Neutrophil (primary cell): Measurements from ENCODE around the gene NR4A3.
A peak's percentile ranks its signal among the peaks of the same experiment; 100 is the strongest.

ENCODE experiments used
- H3K27ac ChIP-seq: fragments of 200-600 bp; sonication (generic); 2 replicates; pipeline ENCODE4 v1.5.1; 2016; ENCODE audit warnings: mild to moderate bottlenecking, moderate library complexity
- H3K27me3 ChIP-seq: fragments of 200-600 bp; sonication (generic); 2 replicates; pipeline ENCODE4 v1.6.0; 2016; ENCODE audit warnings: mild to moderate bottlenecking
- H3K36me3 ChIP-seq: fragments of 200-600 bp; sonication (generic); 2 replicates; pipeline ENCODE4 v1.5.1; 2017
- H3K4me1 ChIP-seq, 2 experiments: fragments of 200-600 bp in 1 of 2; sonication (generic) in 1 of 2; 1 replicate in 1 of 2; 2 replicates in 1 of 2; pipeline versions ENCODE4 v1.5.1 to v1.6.1; 2013 to 2016; ENCODE audit warnings: low read depth in 1 of 2, low read length in 1 of 2, mild to moderate bottlenecking in 1 of 2, moderate library complexity in 1 of 2; ENCODE audit not compliant: control insufficient read depth in 1 of 2, insufficient read depth in 1 of 2
- H3K4me3 ChIP-seq, 2 experiments: fragments of 200-600 bp in 1 of 2; sonication (generic) in 1 of 2; 1 replicate in 1 of 2; 2 replicates in 1 of 2; pipeline ENCODE4 v1.5.1; 2013 to 2016; ENCODE audit warnings: low read depth in 1 of 2, low read length in 1 of 2, mild to moderate bottlenecking in 1 of 2, moderate library complexity in 1 of 2
- H3K9me3 ChIP-seq: fragments of 200-600 bp; sonication (generic); 2 replicates; pipeline ENCODE4 v1.5.1; 2016
- TF ChIP-seq, protein P1 (sequence below): fragments of 200-600 bp; sonication (generic); IDR thresholded peaks from 2 replicates; pipeline ENCODE4 v1.5.1; 2016; ENCODE audit warnings: antibody characterized with exemption

NR4A3 gene

DNA sequence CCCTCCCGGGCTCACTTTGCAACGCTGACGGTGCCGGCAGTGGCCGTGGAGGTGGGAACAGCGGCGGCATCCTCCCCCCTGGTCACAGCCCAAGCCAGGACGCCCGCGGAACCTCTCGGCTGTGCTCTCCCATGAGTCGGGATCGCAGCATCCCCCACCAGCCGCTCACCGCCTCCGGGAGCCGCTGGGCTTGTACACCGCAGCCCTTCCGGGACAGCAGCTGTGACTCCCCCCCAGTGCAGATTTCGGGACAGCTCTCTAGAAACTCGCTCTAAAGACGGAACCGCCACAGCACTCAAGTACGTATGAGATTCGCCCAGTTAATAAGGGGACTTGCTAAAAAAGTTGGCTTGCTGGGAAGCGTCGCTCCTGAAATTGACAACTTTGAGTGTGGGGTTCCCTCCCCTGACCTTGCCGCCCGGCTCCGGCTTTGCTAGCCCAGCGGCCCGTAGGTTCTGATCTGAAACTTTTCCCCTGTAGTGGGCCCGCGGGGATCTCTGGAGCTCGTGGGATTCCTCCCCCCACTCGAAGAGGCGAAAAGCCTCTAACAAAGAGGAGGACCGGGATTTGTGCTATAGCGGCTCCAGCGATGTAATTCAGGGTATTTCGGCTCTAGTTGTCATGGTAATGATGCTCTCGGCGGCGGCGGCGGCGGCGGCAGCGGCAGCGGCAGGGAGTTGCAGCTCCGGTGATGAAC lies 572 bp downstream of the NR4A3 start:
- Histone ChIP-seq H3K27ac (peak overlapping the region; percentile 95), H3K4me1 (peaks cover 71 to 75% of the 10 kb centered on the region in 2 experiments), H3K27me3 (peaks cover 54% of the 10 kb centered on the region), H3K4me3 (peak overlapping the region; percentile 78 to 99), H3K9me3 (no peaks in the 10 kb centered on the region), H3K36me3 (no peaks in the 10 kb centered on the region)
- TF ChIP-seq, protein P1, sequence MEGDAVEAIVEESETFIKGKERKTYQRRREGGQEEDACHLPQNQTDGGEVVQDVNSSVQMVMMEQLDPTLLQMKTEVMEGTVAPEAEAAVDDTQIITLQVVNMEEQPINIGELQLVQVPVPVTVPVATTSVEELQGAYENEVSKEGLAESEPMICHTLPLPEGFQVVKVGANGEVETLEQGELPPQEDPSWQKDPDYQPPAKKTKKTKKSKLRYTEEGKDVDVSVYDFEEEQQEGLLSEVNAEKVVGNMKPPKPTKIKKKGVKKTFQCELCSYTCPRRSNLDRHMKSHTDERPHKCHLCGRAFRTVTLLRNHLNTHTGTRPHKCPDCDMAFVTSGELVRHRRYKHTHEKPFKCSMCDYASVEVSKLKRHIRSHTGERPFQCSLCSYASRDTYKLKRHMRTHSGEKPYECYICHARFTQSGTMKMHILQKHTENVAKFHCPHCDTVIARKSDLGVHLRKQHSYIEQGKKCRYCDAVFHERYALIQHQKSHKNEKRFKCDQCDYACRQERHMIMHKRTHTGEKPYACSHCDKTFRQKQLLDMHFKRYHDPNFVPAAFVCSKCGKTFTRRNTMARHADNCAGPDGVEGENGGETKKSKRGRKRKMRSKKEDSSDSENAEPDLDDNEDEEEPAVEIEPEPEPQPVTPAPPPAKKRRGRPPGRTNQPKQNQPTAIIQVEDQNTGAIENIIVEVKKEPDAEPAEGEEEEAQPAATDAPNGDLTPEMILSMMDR: peak; percentile 27

DNA sequence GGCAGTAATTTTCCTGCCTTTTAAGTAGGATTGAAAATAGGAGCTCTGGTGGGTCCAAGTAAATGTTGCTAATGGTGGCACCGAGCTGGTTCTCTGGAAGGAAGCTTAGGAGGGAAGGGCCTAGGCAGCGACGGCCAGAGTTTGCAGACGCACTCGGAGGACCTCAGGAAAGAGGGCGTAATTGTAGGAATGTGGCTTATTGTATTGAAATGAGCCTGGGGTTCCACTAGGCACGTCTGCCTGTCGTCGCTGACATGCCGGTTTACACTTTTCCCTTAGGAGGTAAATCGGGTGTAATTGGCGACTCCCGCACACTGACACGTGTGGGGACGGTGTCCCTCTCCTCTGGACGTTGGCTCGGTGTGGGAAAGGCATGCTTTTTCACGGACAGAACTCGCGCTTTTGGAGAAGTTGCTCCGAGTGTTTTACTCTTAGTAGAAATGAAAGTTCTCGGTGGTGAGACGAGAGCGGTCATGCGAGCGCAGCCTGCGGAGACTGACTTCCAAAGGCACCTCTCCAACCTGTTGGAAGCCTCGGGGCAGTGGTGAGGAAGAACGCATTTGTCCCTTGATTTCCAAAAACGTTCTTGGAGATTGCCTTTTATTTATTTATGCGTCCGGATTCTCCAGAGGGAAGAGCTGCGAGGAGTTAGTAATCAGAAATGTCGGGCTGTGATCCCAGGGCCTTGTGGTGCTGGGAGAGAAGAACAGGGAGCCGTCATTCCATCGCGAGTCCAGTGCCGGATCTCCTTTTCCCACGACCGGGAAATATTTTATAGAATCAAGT lies 1.3 kb downstream of the NR4A3 start:
- Histone ChIP-seq H3K36me3 (no peaks in the 10 kb centered on the region), H3K27me3 (peaks cover 62% of the 10 kb centered on the region), H3K4me3 (peak overlapping the region; percentile 78 to 99), H3K9me3 (no peaks in the 10 kb centered on the region), H3K27ac (peak overlapping the region; percentile 95), H3K4me1 (peaks cover 71 to 75% of the 10 kb centered on the region in 2 experiments)
- TF ChIP-seq, protein P1: no peak

GRCh38 chr9:99823681-99824377 lies 2.1 kb downstream of the NR4A3 start:
- TF ChIP-seq, protein P1: no peak
- peaks cover 66 to 82% of the 10 kb centered on the region in 2 experiments for H3K4me1 ChIP-seq
- H3K4me3 ChIP-seq: peak overlapping the region; percentile 78 to 99
- no peaks in the 10 kb centered on the region for H3K36me3 ChIP-seq
- no peaks in the 10 kb centered on the region for H3K9me3 ChIP-seq
- H3K27ac ChIP-seq: no peak overlapping the region
- H3K27me3 ChIP-seq: peaks cover 70% of the 10 kb centered on the region

- Histone ChIP-seq H3K4me1 (peaks cover 63 to 75% of the 10 kb centered on the region in 2 experiments), H3K4me3 (peak overlapping the region; percentile 78 to 99), H3K36me3 (no peaks in the 10 kb centered on the region), H3K27me3 (peaks cover 78% of the 10 kb centered on the region), H3K27ac (no peak overlapping the region), H3K9me3 (no peaks in the 10 kb centered on the region)
- TF ChIP-seq, protein P1: peak; percentile 28
Observed at GRCh38 chr9:99824378-99825171, 2.9 kb downstream of the NR4A3 start.
